Cardiac muscle cell (in vitro differentiated cells and primary cell): ENCODE data around the gene SPATA13. TPM values are rescaled to one million over a fixed set of nuclear protein-coding genes. Genes with fewer than 3 reads are reported as not detected.

Experiments
- DNase-seq, 2 donors: peaks; one replicate each; pipeline versions ENCODE4 v3.0.0 to v3.0.0-alpha.2; 2010 to 2017; ENCODE audit warnings: low read depth in 1 of 2, low spot score in 1 of 2
- H3K27ac ChIP-seq: fragments of 200-600 bp; sonication (generic); 2 replicates; pipeline ENCODE4 v1.5.1; 2016
- H3K27me3 ChIP-seq: fragments of 200-600 bp; sonication (generic); 2 replicates; pipeline ENCODE4 v1.6.0; 2016; ENCODE audit warnings: control low read depth
- H3K36me3 ChIP-seq: fragments of 200-600 bp; sonication (generic); 2 replicates; pipeline ENCODE4 v1.5.1; 2016; ENCODE audit warnings: control low read depth
- H3K4me1 ChIP-seq: fragments of 200-600 bp; sonication (generic); 2 replicates; pipeline ENCODE4 v1.8.1; 2017; ENCODE audit warnings: low read depth, mild to moderate bottlenecking, mixed run types
- H3K4me3 ChIP-seq: fragments of 200-600 bp; sonication (generic); 2 replicates; pipeline ENCODE4 v1.5.1; 2016; ENCODE audit warnings: mild to moderate bottlenecking
- H3K9me3 ChIP-seq: fragments of 200-600 bp; sonication (generic); 2 replicates; pipeline ENCODE4 v1.5.1; 2017; ENCODE audit warnings: low read depth, mild to moderate bottlenecking, control low read depth
- polyA plus RNA-seq: library from polyadenylated mRNA; unstranded; fragments of >200 nt; fragmentation: Nextera tagmentation; extraction: Ambion mirVana; gene quantifications from 2 replicates; pipeline ENCODE4 v1.2.1, GENCODE V29; 2016
- total RNA-seq: library from RNA; depleted of rRNA; stranded (reverse); fragments of >200 nt; gene quantifications from 2 replicates; pipeline ENCODE4 v1.2.3, GENCODE V29; 2016
- TF ChIP-seq, protein P1 (sequence below): IDR thresholded peaks from 2 replicates; pipeline ENCODE4 v1.5.1; 2012; ENCODE audit warnings: low read depth, mild to moderate bottlenecking, low read length

SPATA13 gene
- total and polyA plus RNA-seq, 2 experiments from 2014 or later, result 3.9 to 23.3 TPM

DNA sequence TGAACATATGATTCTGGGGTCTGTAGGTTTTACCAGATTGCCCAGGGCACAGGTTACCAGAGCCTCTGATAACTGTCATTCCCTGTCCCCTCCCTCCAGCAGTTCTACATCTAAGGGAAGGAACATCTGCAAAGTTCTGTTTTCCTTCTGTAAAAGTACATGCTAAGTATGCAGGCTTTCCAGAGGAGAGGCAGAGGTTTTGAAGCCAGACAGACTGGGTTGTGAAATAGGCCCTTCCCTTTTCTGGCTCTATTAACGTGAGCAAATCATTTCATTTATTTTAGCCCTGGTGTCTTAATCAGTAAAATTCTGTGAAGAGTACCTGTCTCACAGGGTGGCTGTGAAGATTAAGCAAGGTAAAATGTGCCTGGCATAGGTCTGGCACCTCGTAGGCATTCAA, 82.8 kb downstream of the SPATA13 start:
- H3K4me1 ChIP-seq, result peaks cover 19% of the 10 kb centered on the region
- DNase-seq, result no peak
- H3K27ac ChIP-seq, result peak overlapping the region; percentile 18
- no peaks in the 10 kb centered on the region for H3K27me3 ChIP-seq
- no peak overlapping the region for H3K4me3 ChIP-seq
- no peaks in the 10 kb centered on the region for H3K36me3 ChIP-seq
- TF ChIP-seq, protein P1, sequence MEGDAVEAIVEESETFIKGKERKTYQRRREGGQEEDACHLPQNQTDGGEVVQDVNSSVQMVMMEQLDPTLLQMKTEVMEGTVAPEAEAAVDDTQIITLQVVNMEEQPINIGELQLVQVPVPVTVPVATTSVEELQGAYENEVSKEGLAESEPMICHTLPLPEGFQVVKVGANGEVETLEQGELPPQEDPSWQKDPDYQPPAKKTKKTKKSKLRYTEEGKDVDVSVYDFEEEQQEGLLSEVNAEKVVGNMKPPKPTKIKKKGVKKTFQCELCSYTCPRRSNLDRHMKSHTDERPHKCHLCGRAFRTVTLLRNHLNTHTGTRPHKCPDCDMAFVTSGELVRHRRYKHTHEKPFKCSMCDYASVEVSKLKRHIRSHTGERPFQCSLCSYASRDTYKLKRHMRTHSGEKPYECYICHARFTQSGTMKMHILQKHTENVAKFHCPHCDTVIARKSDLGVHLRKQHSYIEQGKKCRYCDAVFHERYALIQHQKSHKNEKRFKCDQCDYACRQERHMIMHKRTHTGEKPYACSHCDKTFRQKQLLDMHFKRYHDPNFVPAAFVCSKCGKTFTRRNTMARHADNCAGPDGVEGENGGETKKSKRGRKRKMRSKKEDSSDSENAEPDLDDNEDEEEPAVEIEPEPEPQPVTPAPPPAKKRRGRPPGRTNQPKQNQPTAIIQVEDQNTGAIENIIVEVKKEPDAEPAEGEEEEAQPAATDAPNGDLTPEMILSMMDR, result no peak
- no peaks in the 10 kb centered on the region for H3K9me3 ChIP-seq

DNA sequence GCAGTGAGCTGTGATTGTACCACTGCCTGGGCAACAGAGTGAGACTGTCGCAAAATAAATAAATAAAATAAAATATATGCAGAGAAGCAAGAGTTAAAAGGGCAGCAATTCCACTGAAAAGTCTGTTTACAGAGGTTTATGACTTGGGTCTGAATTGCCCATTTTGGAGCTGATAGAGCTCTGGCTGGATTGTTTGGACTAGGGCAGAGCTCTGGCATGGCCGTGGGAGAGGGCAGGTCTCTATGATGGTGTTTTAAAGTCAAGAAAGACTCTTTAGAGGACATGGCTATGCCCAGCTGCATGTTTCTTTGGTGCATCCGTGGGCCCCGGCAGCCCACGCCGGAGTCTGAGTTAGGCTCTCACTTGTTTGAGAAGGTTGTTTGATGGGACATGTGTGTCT, 84.3 kb downstream of the SPATA13 start:
- H3K27me3 ChIP-seq, result no peaks in the 10 kb centered on the region
- H3K9me3 ChIP-seq, result no peaks in the 10 kb centered on the region
- no peak overlapping the region for H3K4me3 ChIP-seq
- DNase-seq, result no peak
- H3K27ac ChIP-seq, result peak overlapping the region; percentile 50
- no peaks in the 10 kb centered on the region for H3K36me3 ChIP-seq
- TF ChIP-seq, protein P1, result no peak
- peaks cover 22% of the 10 kb centered on the region for H3K4me1 ChIP-seq

DNA sequence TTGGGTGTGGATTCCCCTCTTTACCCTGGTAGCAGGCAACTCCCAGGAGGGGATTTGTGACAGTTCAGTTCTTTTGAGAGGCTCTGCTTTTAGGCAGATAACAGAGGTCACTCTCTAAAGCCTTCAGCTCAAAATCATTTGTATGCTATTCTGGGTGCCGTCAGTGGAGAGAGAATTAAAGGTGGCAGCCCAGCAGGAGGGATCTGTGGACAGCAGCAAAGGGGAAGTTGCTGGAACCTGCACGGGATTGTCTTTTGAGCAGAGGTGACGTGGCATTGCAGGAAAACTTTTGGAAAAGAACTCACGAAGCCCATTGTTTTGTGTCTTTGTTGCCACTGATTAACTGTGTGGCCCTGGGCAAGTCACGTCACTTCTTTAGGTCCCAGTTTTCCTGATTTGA, 86.5 kb downstream of the SPATA13 start:
- Histone ChIP-seq H3K4me1 (peaks cover 25% of the 10 kb centered on the region), H3K9me3 (no peaks in the 10 kb centered on the region), H3K27me3 (no peaks in the 10 kb centered on the region), H3K4me3 (no peak overlapping the region), H3K27ac (peak overlapping the region; percentile 90), H3K36me3 (no peaks in the 10 kb centered on the region)
- TF ChIP-seq, protein P1, result no peak
- peak in 1 of 2 donors; percentile 45 for DNase-seq

DNA sequence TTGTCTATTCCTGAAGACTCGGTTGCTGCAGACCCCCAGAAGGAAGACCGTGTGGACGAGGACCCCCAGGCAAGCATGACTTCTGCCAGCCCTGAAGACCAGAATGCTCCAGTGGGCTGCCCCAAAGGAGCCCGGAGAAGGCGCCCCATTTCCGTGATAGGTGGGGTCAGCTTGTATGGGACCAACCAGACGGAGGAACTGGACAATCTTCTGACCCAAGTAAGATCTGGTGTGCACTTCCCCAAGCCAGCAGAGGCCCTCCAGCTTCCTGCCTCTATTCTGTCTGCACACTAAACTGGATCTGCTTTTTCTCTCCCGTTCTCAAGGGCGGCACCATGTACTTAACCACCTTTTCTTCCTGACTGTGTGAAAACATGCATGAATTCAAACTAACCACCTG, 89.1 kb downstream of the SPATA13 start:
- Histone ChIP-seq H3K4me1 (peaks cover 25% of the 10 kb centered on the region), H3K9me3 (no peaks in the 10 kb centered on the region), H3K36me3 (no peaks in the 10 kb centered on the region), H3K27me3 (no peaks in the 10 kb centered on the region), H3K4me3 (no peak overlapping the region), H3K27ac (no peak overlapping the region)
- DNase-seq, result no peak
- TF ChIP-seq, protein P1, result no peak

DNA sequence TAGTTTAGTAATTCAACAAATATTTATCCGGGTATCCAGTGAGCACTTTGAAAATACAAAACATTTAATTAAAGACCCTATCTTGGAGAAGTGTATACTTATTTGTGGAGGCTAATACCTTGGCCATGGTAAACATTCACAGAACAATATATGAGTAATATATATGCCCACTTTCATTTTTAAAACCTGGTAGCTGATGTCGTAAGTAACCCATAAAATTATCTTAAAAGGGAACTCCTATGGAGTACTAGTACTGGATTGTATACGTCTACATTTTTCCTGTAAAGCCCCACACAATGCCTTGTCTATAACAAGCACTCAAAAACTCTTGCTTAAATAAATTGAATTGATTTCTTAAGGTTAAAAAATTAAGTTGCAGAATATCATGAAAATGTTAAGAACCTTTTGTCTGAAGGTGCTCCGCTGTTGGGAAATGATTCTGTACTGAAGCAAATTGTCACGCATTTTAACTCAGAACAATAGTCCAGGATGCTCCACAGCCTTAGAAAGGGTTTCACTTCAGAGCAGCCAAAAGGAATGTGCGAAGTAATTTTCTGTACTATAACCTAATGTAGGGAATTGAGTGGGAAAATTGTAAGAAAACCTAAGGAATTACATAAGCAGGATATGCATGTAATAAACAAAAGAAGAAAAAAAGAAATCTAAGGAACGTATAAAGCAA, 90.0 kb downstream of the SPATA13 start:
- Histone ChIP-seq H3K9me3 (no peaks in the 10 kb centered on the region), H3K27me3 (no peaks in the 10 kb centered on the region), H3K27ac (no peak overlapping the region), H3K4me3 (no peak overlapping the region), H3K36me3 (no peaks in the 10 kb centered on the region), H3K4me1 (peaks cover 25% of the 10 kb centered on the region)
- DNase-seq, result no peak
- TF ChIP-seq, protein P1, result no peak
